ENCODE measurements around the gene SGSH.

The SGSH gene

GRCh38 chr17:80177986-80178595, 42.0 kb downstream of the SGSH start:
- Histone ChIP-seq H3K27ac (no peak overlapping the region), H3K27me3 (peaks cover 0 to 45% of the 10 kb centered on the region in 2 donors), H3K36me3 (no peaks in the 10 kb centered on the region), H3K4me3 (no peak overlapping the region), H3K4me1 (no peaks in the 10 kb centered on the region), H3K9me3 (no peaks in the 10 kb centered on the region)
- TF ChIP-seq CTCF (IDR thresholded peaks at IDR 0.05), result no peak
- no peak for DNase-seq
- intact Hi-C loops (cut with DNase I; ENCODE audit: low total_unique reads), result no loop called here

- DNase-seq, result no peak
- intact Hi-C loops (cut with DNase I; ENCODE audit: low total_unique reads), result no loop called here
- H3K4me3 ChIP-seq, result no peak overlapping the region
- H3K27ac ChIP-seq, result no peak overlapping the region
- no peak for TF ChIP-seq CTCF (IDR thresholded peaks at IDR 0.05)
- H3K4me1 ChIP-seq, result no peaks in the 10 kb centered on the region
- peaks cover 0 to 32% of the 10 kb centered on the region in 2 donors for H3K27me3 ChIP-seq
- no peaks in the 10 kb centered on the region for H3K9me3 ChIP-seq
- no peaks in the 10 kb centered on the region for H3K36me3 ChIP-seq
Measured at GRCh38 chr17:80176757-80177156, 43.4 kb downstream of the SGSH start.

GRCh38 chr17:80173916-80174315, 46.2 kb downstream of the SGSH start:
- Histone ChIP-seq H3K9me3 (no peaks in the 10 kb centered on the region), H3K27ac (no peak overlapping the region), H3K36me3 (no peaks in the 10 kb centered on the region), H3K27me3 (peaks cover 0 to 21% of the 10 kb centered on the region in 2 donors), H3K4me1 (no peaks in the 10 kb centered on the region), H3K4me3 (no peak overlapping the region)
- DNase-seq, result no peak
- no peak for TF ChIP-seq CTCF (IDR thresholded peaks at IDR 0.05)
- intact Hi-C loops (cut with DNase I; ENCODE audit: low total_unique reads), result no loop called here

GRCh38 chr17:80173126-80173525, 47.0 kb downstream of the SGSH start:
- DNase-seq, result no peak
- peaks cover 0 to 19% of the 10 kb centered on the region in 2 donors for H3K27me3 ChIP-seq
- no peak for TF ChIP-seq CTCF (IDR thresholded peaks at IDR 0.05)
- intact Hi-C loops (cut with DNase I; ENCODE audit: low total_unique reads), result no loop called here
- H3K4me3 ChIP-seq, result no peak overlapping the region
- H3K36me3 ChIP-seq, result no peaks in the 10 kb centered on the region
- no peak overlapping the region for H3K27ac ChIP-seq
- H3K4me1 ChIP-seq, result no peaks in the 10 kb centered on the region
- no peaks in the 10 kb centered on the region for H3K9me3 ChIP-seq

- no peaks in the 10 kb centered on the region for H3K4me1 ChIP-seq
- DNase-seq, result no peak
- intact Hi-C loops (cut with DNase I; ENCODE audit: low total_unique reads), result no loop called here
- TF ChIP-seq CTCF (IDR thresholded peaks at IDR 0.05), result no peak
- no peak overlapping the region for H3K4me3 ChIP-seq
- no peaks in the 10 kb centered on the region for H3K36me3 ChIP-seq
- peaks cover 0 to 14% of the 10 kb centered on the region in 2 donors for H3K27me3 ChIP-seq
- no peaks in the 10 kb centered on the region for H3K9me3 ChIP-seq
- no peak overlapping the region for H3K27ac ChIP-seq
Measured at GRCh38 chr17:80171681-80172080, 48.5 kb downstream of the SGSH start.

Measured in tibial artery (tissue), 4 donors.